Endometrium (tissue), 2 donors: Measurements from ENCODE around the gene SFSWAP.
"Not testable (repeated sequence)": the region's sequence is repeated elsewhere in the genome, so short reads cannot be mapped to it uniquely, and the experiment has no call there.

Experiments used
- FAIRE-seq: peaks from 2 replicates; lab custom pipeline; 2012; peaks lifted over from hg19 to GRCh38; lab: Jason Lieb, UNC
- donor health status: control.
- donor health status: control.

SFSWAP gene

GRCh38 chr12:131702573-131702877, 8.4 kb upstream of the SFSWAP start:
- FAIRE-seq = no peak

DNA sequence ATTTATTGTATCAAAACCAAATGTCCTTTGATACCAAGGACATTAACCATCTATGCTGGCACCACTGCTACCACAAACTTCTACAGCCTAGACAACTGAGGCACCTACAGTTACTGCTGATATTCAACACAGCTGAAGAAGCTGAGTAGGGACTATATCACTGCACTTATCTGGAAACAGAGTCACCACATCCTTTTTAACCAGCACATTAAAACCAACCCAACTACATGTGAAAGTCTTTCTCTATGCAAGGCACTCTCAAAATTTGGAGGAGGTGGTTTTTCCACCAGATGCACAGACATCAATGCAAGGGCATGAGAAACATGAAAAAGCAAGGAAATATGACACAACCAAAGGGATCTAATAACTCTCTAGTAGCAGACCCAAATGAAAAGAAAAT, 7.7 kb upstream of the SFSWAP start:
- no peak for FAIRE-seq

DNA sequence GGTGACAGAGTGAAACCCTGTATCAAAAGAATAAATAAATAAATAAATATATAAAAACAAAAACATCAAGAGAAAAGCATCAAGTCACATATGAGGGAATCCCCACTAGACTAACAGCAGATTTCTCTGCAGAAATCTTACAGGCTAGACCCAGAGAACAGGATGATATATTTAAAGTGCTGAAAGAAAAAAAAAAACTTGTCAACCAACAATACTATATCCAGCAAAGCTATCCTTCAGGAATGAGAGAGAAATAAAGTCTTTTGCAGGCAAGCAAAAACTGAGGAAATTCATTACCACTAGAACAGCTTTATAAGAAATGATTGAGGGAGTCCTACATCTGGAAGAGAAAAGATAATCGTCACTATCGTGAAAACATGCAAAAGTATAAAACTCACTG, 6.4 kb upstream of the SFSWAP start:
- FAIRE-seq = no peak

- FAIRE-seq = not testable (repeated sequence)
Measured at GRCh38 chr12:131706709-131707108, 4.2 kb upstream of the SFSWAP start.

DNA sequence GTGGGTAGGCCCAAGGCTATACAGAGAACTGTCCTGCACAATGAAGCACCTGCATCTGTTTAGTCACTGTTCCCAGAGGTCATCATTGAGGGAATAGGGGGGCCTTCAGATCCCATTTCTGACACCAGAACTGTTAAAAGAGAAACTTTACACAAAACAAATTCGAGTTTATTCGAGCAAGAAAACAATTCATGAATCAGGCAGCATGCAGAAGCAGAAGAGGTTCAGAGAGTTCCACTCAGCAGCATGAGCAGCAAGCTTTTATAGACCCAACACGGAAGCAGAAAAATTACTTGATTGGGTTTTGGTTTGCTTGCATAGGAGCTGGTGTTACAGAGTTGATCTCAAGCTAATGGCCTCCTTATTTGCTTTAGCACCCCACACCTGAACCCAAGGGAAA, 1.7 kb upstream of the SFSWAP start:
- FAIRE-seq = no peak

DNA sequence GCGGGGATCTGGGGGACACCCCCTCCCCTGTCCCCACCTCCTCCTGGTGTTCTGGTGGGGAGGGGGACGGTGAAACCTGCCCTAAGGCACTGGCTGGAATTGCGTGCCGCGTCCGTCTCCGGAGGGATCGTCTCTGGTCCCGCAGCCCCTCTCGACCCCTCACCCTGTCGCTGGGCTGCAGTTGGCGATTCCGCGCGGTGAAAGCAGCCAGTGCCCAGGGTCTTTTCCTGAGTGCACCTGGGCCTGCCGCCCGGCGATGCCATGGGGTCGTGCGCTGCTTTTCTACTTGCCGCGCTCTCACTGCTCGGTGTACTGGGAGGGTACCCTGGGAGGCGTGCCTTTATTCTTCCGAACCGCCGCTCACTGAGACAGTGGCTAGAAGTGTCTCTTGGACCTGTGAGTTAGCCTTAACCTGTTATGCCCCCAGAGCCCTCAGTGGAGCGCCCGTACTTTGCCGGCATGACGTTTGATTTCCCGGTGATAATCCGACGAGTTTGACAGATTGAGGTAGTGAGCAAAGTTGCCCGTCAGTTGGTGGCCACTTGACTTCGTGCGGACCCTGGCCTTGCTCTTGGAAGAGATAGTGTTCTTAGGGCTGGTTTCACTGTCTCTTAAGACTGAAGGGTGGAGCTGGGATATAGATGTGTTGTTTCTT, 788 bp downstream of the SFSWAP start:
- no peak for FAIRE-seq

- no peak for FAIRE-seq
Measured at GRCh38 chr12:131713349-131713748, 2.5 kb downstream of the SFSWAP start.

DNA sequence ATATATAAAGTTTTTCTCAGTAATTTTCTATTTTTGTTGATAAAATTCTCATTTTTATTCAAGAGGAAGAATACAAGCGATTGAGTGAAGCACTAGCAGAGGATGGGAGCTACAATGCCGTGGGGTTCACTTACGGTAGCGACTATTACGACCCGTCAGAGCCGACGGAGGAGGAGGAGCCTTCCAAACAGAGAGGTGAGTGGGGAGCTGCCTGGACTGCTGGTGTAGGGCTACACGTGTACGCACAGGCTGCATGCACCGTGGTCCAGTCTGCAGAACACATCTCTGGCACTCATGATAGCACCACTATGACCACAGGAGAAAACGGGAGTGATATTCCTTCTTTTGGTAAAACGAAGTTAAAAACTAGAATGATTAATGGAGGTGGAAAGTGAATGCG, 3.9 kb downstream of the SFSWAP start:
- no peak for FAIRE-seq

GRCh38 chr12:131716282-131716681, 5.4 kb downstream of the SFSWAP start:
- no peak for FAIRE-seq

DNA sequence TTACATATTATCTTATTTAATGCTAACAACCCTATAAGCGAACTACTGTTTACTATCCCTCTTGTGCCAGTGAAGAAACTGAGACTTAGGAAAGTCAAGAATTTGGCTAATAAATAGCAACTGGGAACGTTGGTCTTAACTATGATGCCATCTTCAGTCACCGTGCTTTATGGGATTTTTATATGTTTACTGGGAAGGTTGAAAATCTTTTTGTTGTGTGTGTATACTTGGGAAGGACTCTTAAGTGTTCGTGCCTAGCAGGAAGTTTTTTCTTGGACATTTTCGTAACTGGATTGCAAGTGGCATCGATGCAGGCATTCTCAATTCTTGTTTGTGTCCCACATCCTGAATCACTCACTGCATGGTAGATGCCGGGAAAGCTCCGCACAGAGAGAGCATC, 9.4 kb downstream of the SFSWAP start:
- FAIRE-seq = no peak

DNA sequence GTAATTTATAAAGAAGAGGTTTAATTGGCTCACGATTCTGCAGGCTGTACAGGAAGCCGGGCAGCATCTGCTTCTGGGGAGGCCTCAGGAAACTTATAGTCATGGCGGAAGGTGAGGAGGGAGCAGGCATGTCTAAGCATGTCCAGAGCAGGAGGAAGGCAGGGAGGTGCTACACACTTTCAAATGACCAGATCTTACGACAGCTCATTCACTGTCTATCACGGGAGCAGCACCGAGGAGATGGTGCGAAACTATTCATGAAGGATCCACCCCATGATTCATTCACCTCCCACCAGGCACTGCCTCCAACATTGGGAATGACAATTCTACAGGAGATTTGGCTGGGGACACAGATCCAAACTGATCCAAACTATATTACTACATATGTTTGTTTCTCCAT, 10.0 kb downstream of the SFSWAP start:
- no peak for FAIRE-seq

- no peak for FAIRE-seq
Measured at GRCh38 chr12:131721548-131721947, 10.7 kb downstream of the SFSWAP start.

DNA sequence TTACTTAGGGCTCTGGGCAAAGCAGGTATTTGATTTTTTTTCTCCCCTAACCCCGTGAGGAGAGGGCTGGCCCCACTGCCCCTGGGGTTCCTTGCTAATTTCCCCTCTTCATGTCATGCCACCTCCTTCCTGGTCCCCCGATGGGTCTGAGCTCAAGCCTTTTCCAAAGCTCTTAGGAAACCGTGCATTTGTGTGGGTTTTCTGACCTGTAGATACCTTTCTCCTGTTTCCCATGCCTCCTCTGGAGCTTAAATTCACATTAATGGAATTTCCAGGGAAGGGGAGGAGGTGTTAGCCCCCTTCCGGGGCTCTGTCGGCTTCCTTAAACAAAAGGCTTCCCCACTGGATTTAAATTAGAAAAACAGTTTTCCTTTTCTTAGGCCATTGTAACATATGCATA, 12.6 kb downstream of the SFSWAP start:
- FAIRE-seq = no peak

GRCh38 chr12:131724534-131724933, 13.6 kb downstream of the SFSWAP start:
- no peak for FAIRE-seq

DNA sequence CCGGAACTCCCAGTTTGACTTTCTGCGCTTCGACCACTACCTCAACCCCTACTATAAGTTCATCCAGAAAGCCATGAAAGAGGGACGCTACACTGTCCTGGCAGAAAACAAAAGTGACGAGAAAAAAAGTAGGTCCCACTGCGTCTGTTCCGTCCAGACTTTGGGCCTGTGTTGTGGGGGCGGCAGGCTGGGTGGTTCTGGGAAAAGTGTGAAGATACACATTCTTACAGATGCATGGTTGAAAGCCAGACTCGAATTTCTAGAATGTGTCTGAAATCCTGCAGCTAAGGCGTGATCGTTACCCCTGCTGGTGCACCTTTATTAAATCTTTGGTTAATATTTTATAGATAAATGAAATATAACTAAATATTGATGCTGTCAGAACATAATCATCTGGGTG, 14.6 kb downstream of the SFSWAP start:
- no peak for FAIRE-seq

GRCh38 chr12:131728720-131729119, 17.8 kb downstream of the SFSWAP start:
- no peak for FAIRE-seq

GRCh38 chr12:131729254-131729955, 18.5 kb downstream of the SFSWAP start:
- FAIRE-seq = no peak

GRCh38 chr12:131732996-131733615, 22.2 kb downstream of the SFSWAP start:
- FAIRE-seq = no peak

GRCh38 chr12:131733874-131734273, 23.0 kb downstream of the SFSWAP start:
- FAIRE-seq = no peak

DNA sequence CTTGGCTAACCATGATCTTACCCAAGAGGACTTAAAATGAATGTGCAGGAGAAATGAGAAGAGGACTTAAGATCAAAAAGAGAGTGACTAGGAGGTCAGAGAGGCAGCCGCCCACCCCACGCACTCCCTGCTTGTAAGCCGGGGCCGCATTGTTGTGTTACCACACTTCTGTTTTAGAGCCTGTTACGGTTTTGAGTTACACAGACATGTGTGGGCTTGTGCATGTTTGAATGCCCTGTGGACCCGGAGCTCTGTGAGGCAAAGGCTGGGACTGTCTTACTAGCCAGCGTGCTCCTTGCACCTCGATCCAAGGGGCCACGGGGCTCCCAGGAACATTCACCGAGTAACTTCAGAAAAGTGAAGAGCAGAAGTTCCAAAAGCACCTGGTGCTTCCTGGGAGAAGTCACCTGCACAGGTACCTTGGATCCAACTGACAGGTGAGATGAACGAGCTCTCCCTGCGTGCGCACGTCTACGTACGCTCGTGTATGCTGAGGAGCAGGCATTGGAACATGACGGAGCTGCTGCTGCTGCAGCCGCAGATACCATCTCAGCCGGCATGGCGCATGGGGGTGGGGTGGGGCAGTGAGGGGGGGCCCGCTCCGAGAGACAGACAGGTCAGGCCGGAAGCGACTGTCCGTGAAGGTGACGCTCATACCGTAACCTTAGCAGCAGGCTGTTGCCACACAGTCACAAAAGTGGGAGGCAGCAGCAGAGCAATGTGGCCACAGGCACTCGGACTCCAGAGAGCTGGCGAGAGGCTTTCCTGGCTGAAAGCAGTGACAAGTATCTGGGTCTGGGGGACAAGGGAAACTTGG, 23.7 kb downstream of the SFSWAP start:
- FAIRE-seq = no peak

GRCh38 chr12:131735153-131735456, 24.2 kb downstream of the SFSWAP start:
- no peak for FAIRE-seq

DNA sequence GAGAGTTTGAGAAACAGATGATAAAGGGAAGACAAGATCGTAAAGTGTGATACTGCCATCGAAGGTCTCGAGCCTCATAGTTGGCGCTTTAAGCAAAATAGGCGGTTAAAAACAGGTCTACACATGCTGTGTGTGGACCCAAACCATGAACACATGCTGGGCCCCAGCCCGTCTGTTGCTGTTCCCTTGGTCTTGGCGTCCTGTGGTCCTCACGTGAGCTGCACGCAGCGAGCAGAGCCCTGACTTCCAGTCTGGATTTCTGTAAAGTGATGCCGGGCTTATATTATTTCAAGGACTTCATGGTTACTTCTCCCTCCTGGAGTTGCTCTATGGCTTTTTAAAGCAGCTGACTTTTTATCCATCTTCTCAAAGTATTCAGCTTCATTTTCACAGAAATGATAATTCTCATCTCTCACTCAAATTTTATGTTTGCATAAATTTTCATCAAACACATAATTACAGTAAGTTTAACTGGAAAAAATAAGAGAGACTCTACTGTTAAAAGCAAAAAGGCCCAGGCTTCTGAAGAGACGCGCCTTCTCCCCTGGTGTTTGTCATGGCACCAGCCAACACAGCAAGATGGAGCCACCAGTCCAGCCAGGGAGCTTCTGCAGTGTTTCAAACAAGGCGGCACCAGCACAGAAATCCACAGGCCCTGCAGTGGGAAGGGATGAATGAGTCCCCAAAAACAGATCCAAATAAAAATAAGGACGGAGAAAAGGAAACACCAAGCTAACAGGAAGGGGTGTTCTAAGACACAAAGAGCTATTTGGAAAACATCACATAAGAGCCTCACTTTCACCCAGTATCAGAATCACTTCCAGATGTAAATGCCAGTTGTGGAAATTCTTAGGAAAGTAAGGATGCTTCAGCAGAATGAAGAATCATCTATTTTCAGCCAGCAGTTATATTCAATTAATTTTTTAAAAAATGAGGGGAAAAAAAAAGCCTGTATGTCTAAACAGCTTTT, 24.9 kb downstream of the SFSWAP start:
- no peak for FAIRE-seq
